Peyer's patch (tissue), 4 donors: ENCODE data around the gene GON4L.

Experiments used
- CTCF ChIP-seq, 6 experiments: fragments of 450-650 bp in 4 of 6; fragments of 200-600 bp in 2 of 6; sonication (generic) in 1 of 6; IDR thresholded peaks; one replicate each; pipeline ENCODE4 v1.5.1; 2017 to 2019; ENCODE audit warnings: antibody characterized with exemption in 6 of 6, mild to moderate bottlenecking in 3 of 6, moderate library complexity in 1 of 6
- POLR2A ChIP-seq, 2 donors: fragments of 450-650 bp; IDR thresholded peaks; one replicate each; pipeline ENCODE4 v1.5.1; 2017; ENCODE audit warnings: antibody characterized with exemption in 2 of 2, mild to moderate bottlenecking in 2 of 2, moderate library complexity in 2 of 2

GRCh38 chr1:155761736-155762405, 95.1 kb downstream of the GON4L start:
- TF ChIP-seq CTCF (IDR thresholded peaks at IDR 0.05) = no peak
- no peak for TF ChIP-seq POLR2A (IDR thresholded peaks at IDR 0.05)
